ENCODE results near the gene BTN2A1.
"Not testable (repeated sequence)": the region's sequence is repeated elsewhere in the genome, so short reads cannot be mapped to it uniquely, and the experiment has no call there.

The BTN2A1 gene

GRCh38 chr6:26452631-26453235 is 5.0 kb upstream of the BTN2A1 start:
- Histone ChIP-seq H3K27ac (ENCODE audit: low read length) (no peak overlapping the region), H3K9me3 (ENCODE audit: control insufficient read depth in 2 of 2, low read length in 2 of 2) (no peaks in the 10 kb centered on the region), H3K4me3 (ENCODE audit: low read length in 2 of 2) (no peak overlapping the region), H3K27me3 (ENCODE audit: control insufficient read depth in 1 of 2, insufficient read depth in 2 of 2, low read length in 2 of 2) (no peaks in the 10 kb centered on the region), H3K9ac (ENCODE audit: low read length in 2 of 2) (no peak overlapping the region), H3K36me3 (ENCODE audit: control insufficient read depth in 2 of 2, insufficient read depth in 2 of 2, low read length in 2 of 2) (peaks cover 0 to 2% of the 10 kb centered on the region in 2 donors), H3K4me1 (ENCODE audit: control insufficient read depth, insufficient read depth, low read length) (peaks cover 8% of the 10 kb centered on the region)

DNA sequence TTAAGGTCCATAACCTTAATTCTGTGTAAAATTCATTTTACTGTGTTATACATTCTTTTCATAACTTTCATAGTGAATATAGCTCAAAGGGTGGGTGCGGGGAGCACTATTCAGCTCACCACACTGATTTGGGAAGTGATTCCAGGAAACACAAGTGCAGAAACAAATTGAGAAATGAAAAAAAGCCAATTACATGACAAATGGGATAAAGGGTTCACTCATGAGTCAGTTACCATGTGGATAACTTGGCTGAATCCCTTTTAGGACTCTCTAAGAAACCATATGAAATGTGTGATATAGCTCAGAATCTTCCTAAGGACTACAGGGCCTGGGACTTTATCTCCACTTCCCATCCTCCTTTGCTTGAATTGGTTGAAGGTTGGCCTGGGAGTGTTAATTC is 3.1 kb upstream of the BTN2A1 start:
- no peaks in the 10 kb centered on the region for H3K27me3 ChIP-seq (ENCODE audit: control insufficient read depth in 1 of 2, insufficient read depth in 2 of 2, low read length in 2 of 2)
- H3K9ac ChIP-seq (ENCODE audit: low read length in 2 of 2), result no peak overlapping the region
- no peak overlapping the region for H3K27ac ChIP-seq (ENCODE audit: low read length)
- H3K36me3 ChIP-seq (ENCODE audit: control insufficient read depth in 2 of 2, insufficient read depth in 2 of 2, low read length in 2 of 2), result peaks cover 4 to 5% of the 10 kb centered on the region in 2 donors
- H3K9me3 ChIP-seq (ENCODE audit: control insufficient read depth in 2 of 2, low read length in 2 of 2), result no peaks in the 10 kb centered on the region
- no peak overlapping the region for H3K4me3 ChIP-seq (ENCODE audit: low read length in 2 of 2)
- H3K4me1 ChIP-seq (ENCODE audit: control insufficient read depth, insufficient read depth, low read length), result peaks cover 15% of the 10 kb centered on the region

DNA sequence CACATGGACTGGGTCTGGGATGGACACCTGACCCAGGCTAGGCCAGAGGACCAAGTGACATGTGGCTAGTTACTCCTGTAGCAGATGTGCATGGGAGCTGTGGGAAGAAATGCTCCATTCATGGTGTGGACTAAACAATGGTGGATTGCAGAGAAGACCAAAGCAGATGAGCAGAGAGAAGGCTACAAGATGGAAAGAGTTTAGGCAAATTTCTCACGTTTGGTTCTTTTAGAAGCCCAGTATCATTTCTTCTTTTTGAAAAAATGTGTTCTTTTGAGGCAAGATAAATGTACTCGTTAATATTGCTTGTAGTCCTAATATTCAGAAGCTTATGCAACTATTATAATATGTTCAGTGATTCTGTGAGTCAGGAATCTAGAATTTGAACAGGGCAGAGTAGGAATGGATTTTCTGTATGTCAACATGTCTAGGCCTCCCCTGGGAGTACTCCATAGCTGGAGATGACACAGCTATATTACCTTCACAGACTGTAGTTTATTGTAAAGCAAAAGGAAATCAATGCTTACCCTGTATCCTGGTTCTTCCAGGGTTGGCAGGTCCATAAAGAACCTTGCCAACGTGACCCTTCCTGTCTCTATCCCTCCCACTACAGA is 2.3 kb upstream of the BTN2A1 start:
- Histone ChIP-seq H3K27me3 (ENCODE audit: control insufficient read depth in 1 of 2, insufficient read depth in 2 of 2, low read length in 2 of 2) (no peaks in the 10 kb centered on the region), H3K4me1 (ENCODE audit: control insufficient read depth, insufficient read depth, low read length) (peaks cover 20% of the 10 kb centered on the region), H3K9me3 (ENCODE audit: control insufficient read depth in 2 of 2, low read length in 2 of 2) (no peaks in the 10 kb centered on the region), H3K4me3 (ENCODE audit: low read length in 2 of 2) (no peak overlapping the region), H3K9ac (ENCODE audit: low read length in 2 of 2) (no peak overlapping the region), H3K27ac (ENCODE audit: low read length) (no peak overlapping the region), H3K36me3 (ENCODE audit: control insufficient read depth in 2 of 2, insufficient read depth in 2 of 2, low read length in 2 of 2) (peaks cover 5% of the 10 kb centered on the region in 2 donors)

- Histone ChIP-seq H3K36me3 (ENCODE audit: control insufficient read depth in 2 of 2, insufficient read depth in 2 of 2, low read length in 2 of 2) (peaks cover 8% of the 10 kb centered on the region in 2 donors), H3K9ac (ENCODE audit: low read length in 2 of 2) (peak overlapping the region; percentile 96 to 98), H3K27ac (ENCODE audit: low read length) (peak overlapping the region; percentile 92), H3K4me3 (ENCODE audit: low read length in 2 of 2) (peak overlapping the region; percentile 90 to 94), H3K27me3 (ENCODE audit: control insufficient read depth in 1 of 2, insufficient read depth in 2 of 2, low read length in 2 of 2) (no peaks in the 10 kb centered on the region), H3K9me3 (ENCODE audit: control insufficient read depth in 2 of 2, low read length in 2 of 2) (no peaks in the 10 kb centered on the region), H3K4me1 (ENCODE audit: control insufficient read depth, insufficient read depth, low read length) (peaks cover 31% of the 10 kb centered on the region)
Observed at GRCh38 chr6:26457264-26457805, 420 bp upstream of the BTN2A1 start.

DNA sequence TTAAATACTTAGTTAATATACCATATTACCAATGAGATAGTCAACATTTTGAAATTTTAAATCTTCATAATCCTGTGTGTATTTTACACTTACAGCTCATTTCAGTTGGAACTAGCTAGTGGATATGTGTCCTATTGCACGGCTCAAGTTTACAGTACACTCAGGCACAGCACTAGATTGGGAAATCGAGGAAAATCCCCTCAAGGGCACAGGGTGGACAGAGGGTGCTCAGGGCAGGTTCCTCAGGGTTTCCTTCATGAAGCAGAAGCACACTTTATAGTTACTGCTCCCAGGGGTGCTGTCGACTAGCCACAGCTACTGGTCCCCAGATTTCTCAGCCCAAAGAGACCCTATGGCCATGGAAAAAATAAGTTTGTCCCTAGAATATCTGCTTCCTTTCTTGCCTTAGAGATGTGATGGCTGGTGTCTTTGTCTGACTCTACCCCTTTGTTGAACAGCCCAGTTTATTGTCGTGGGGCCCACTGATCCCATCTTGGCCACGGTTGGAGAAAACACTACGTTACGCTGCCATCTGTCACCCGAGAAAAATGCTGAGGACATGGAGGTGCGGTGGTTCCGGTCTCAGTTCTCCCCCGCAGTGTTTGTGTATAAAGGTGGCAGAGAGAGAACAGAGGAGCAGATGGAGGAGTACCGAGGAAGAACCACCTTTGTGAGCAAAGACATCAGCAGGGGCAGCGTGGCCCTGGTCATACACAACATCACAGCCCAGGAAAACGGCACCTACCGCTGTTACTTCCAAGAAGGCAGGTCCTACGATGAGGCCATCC is 1.5 kb downstream of the BTN2A1 start:
- Histone ChIP-seq H3K36me3 (ENCODE audit: control insufficient read depth in 2 of 2, insufficient read depth in 2 of 2, low read length in 2 of 2) (peaks cover 23 to 25% of the 10 kb centered on the region in 2 donors), H3K27me3 (ENCODE audit: control insufficient read depth in 1 of 2, insufficient read depth in 2 of 2, low read length in 2 of 2) (no peaks in the 10 kb centered on the region), H3K9ac (ENCODE audit: low read length in 2 of 2) (peak overlapping the region; percentile 17 to 36), H3K4me1 (ENCODE audit: control insufficient read depth, insufficient read depth, low read length) (peaks cover 34% of the 10 kb centered on the region), H3K4me3 (ENCODE audit: low read length in 2 of 2) (peak overlapping the region; percentile 61 to 69), H3K9me3 (ENCODE audit: control insufficient read depth in 2 of 2, low read length in 2 of 2) (no peaks in the 10 kb centered on the region), H3K27ac (ENCODE audit: low read length) (no peak overlapping the region)

DNA sequence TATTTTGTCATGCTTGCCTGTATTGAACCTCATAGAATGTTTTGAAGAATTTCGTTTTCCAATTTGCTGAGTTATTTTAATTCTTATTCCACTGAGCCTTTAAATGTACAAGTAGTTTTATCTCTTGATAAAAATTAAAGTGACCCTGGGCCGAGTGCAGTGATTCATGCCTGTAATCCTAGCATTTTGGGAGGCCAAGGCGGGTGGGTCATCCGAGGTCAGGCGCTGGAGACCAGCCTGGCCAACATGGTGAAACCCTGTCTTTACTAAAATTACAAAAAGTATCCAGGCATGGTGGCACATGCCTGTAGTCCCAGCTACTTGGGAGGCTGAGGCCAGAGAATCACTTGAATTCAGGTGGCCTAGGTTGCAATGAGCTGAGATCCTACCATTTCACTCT is 3.6 kb downstream of the BTN2A1 start:
- Histone ChIP-seq H3K36me3 (ENCODE audit: control insufficient read depth in 2 of 2, insufficient read depth in 2 of 2, low read length in 2 of 2) (peaks cover 45% of the 10 kb centered on the region in 2 donors), H3K4me1 (ENCODE audit: control insufficient read depth, insufficient read depth, low read length) (peaks cover 34% of the 10 kb centered on the region), H3K4me3 (ENCODE audit: low read length in 2 of 2) (peak overlapping the region in 1 of 2 donors; percentile 57)
- H3K9me3 ChIP-seq (ENCODE audit: control insufficient read depth in 2 of 2, low read length in 2 of 2); H3K27ac ChIP-seq (ENCODE audit: low read length); H3K9ac ChIP-seq (ENCODE audit: low read length in 2 of 2); H3K27me3 ChIP-seq (ENCODE audit: control insufficient read depth in 1 of 2, insufficient read depth in 2 of 2, low read length in 2 of 2): not testable (repeated sequence)

DNA sequence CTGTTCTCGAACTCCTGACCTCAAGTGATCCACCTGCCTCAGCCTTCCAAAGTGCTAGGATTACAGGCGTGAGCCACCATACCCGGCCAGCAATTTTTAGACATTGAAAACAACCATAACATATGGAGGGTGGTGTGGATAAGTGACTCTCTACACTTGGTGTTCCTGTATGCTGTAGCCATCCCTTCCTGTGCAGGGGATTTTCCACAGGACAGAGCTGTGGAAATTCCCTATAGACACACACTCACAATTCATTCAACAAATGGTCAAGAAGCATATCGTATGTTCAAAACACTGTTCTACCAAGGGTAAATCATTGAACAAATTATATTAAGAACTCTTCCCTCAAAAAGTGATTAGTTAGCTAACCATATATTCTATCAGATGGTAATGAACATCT is 6.3 kb downstream of the BTN2A1 start:
- H3K9ac ChIP-seq (ENCODE audit: low read length in 2 of 2), result no peak overlapping the region
- H3K4me1 ChIP-seq (ENCODE audit: control insufficient read depth, insufficient read depth, low read length), result peaks cover 25% of the 10 kb centered on the region
- H3K9me3 ChIP-seq (ENCODE audit: control insufficient read depth in 2 of 2, low read length in 2 of 2), result no peaks in the 10 kb centered on the region
- no peak overlapping the region for H3K27ac ChIP-seq (ENCODE audit: low read length)
- no peaks in the 10 kb centered on the region for H3K27me3 ChIP-seq (ENCODE audit: control insufficient read depth in 1 of 2, insufficient read depth in 2 of 2, low read length in 2 of 2)
- peaks cover 61 to 68% of the 10 kb centered on the region in 2 donors for H3K36me3 ChIP-seq (ENCODE audit: control insufficient read depth in 2 of 2, insufficient read depth in 2 of 2, low read length in 2 of 2)
- H3K4me3 ChIP-seq (ENCODE audit: low read length in 2 of 2), result no peak overlapping the region

GRCh38 chr6:26464416-26465131 is 6.8 kb downstream of the BTN2A1 start:
- Histone ChIP-seq H3K9me3 (ENCODE audit: control insufficient read depth in 2 of 2, low read length in 2 of 2) (no peaks in the 10 kb centered on the region), H3K9ac (ENCODE audit: low read length in 2 of 2) (no peak overlapping the region), H3K36me3 (ENCODE audit: control insufficient read depth in 2 of 2, insufficient read depth in 2 of 2, low read length in 2 of 2) (peaks cover 59 to 66% of the 10 kb centered on the region in 2 donors), H3K27ac (ENCODE audit: low read length) (no peak overlapping the region), H3K27me3 (ENCODE audit: control insufficient read depth in 1 of 2, insufficient read depth in 2 of 2, low read length in 2 of 2) (no peaks in the 10 kb centered on the region), H3K4me3 (ENCODE audit: low read length in 2 of 2) (no peak overlapping the region), H3K4me1 (ENCODE audit: control insufficient read depth, insufficient read depth, low read length) (peaks cover 19% of the 10 kb centered on the region)

DNA sequence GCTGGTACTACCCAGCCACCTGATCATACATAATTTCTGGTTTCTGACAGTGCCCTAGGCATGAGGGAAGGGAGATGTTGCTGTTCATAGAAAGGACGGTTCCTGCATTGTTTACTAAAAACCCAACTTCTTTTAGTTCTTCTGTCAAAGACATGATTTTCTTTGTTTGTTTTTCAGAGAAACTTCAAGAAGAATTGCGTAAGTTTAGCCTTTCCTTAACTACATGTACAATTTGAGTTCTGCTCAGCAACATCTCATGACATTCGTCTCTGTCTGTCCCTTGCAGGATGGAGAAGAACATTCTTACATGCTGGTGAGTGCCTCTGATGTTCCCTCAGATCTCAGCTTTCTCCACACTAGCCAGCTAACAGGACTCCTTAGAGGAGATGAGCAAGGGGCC is 8.0 kb downstream of the BTN2A1 start:
- H3K9ac ChIP-seq (ENCODE audit: low read length in 2 of 2), result no peak overlapping the region
- H3K27me3 ChIP-seq (ENCODE audit: control insufficient read depth in 1 of 2, insufficient read depth in 2 of 2, low read length in 2 of 2), result no peaks in the 10 kb centered on the region
- no peaks in the 10 kb centered on the region for H3K9me3 ChIP-seq (ENCODE audit: control insufficient read depth in 2 of 2, low read length in 2 of 2)
- peaks cover 10% of the 10 kb centered on the region for H3K4me1 ChIP-seq (ENCODE audit: control insufficient read depth, insufficient read depth, low read length)
- H3K27ac ChIP-seq (ENCODE audit: low read length), result no peak overlapping the region
- no peak overlapping the region for H3K4me3 ChIP-seq (ENCODE audit: low read length in 2 of 2)
- peaks cover 57 to 65% of the 10 kb centered on the region in 2 donors for H3K36me3 ChIP-seq (ENCODE audit: control insufficient read depth in 2 of 2, insufficient read depth in 2 of 2, low read length in 2 of 2)

GRCh38 chr6:26468829-26469228 is 11.1 kb downstream of the BTN2A1 start:
- H3K4me3 ChIP-seq (ENCODE audit: low read length in 2 of 2), result no peak overlapping the region
- no peaks in the 10 kb centered on the region for H3K27me3 ChIP-seq (ENCODE audit: control insufficient read depth in 1 of 2, insufficient read depth in 2 of 2, low read length in 2 of 2)
- no peak overlapping the region for H3K9ac ChIP-seq (ENCODE audit: low read length in 2 of 2)
- peaks cover 43 to 47% of the 10 kb centered on the region in 2 donors for H3K36me3 ChIP-seq (ENCODE audit: control insufficient read depth in 2 of 2, insufficient read depth in 2 of 2, low read length in 2 of 2)
- no peaks in the 10 kb centered on the region for H3K4me1 ChIP-seq (ENCODE audit: control insufficient read depth, insufficient read depth, low read length)
- H3K27ac ChIP-seq (ENCODE audit: low read length), result no peak overlapping the region
- H3K9me3 ChIP-seq (ENCODE audit: control insufficient read depth in 2 of 2, low read length in 2 of 2), result no peaks in the 10 kb centered on the region

Measured in stomach smooth muscle (tissue), 2 donors.